Tongue (tissue), 3 donors: Measurements from ENCODE around the gene ZNF787. TPM values are rescaled to one million over a fixed set of nuclear protein-coding genes. Genes with fewer than 3 reads are reported as not detected.

Experiments
- DNase-seq: peaks from one replicate; pipeline ENCODE4 v3.0.0-alpha.2; 2015
- small RNA-seq: library from RNA; depleted of rRNA; stranded (forward); fragments of <200 nt; gene quantifications from one replicate; pipeline ENCODE3, GENCODE V24; 2014; ENCODE audit warnings: low replicate concordance
- total RNA-seq: library from RNA; depleted of rRNA; stranded (reverse); fragments of >200 nt; gene quantifications from one replicate; pipeline ENCODE4 v1.2.3, GENCODE V29; 2014

The ZNF787 gene
- total RNA-seq, 1 donor from 2014 or later: 21.8 TPM

GRCh38 chr19:56086671-56087430 is 34.2 kb downstream of the ZNF787 start:
- no peak for DNase-seq

DNA sequence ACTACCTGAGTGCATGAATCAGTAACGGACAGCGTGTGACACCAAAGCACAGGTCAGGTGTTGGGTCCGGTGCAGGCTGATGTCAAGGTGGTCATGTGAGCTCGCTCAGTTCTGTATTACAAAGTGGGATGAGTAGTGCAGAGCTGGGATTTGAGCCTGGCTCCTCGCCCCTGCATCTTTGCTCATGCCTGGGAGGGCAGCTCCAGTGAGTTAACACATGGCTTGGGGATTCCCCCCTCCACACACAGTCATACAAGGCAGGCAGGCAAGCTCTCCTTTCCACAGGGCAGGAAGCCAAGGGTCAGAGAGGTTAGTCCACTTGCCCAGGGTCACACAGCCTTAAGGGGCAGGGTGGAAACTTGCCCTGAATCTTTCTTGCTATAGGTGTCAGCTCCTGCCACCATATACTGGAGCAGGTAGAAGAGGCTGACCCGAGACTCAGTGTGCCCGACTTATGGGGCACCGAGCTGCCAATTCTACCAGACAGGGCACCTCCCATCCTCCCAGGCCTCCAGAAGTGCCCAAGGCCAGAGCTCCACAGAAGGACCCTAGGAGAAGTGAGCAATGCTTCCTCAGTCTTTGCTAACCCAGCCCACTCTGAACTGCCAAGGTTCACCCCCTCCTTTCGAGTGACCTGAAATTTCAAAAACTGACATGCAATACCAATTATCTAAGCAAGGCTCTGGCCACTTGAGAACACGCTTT is 35.4 kb downstream of the ZNF787 start:
- DNase-seq: no peak

DNA sequence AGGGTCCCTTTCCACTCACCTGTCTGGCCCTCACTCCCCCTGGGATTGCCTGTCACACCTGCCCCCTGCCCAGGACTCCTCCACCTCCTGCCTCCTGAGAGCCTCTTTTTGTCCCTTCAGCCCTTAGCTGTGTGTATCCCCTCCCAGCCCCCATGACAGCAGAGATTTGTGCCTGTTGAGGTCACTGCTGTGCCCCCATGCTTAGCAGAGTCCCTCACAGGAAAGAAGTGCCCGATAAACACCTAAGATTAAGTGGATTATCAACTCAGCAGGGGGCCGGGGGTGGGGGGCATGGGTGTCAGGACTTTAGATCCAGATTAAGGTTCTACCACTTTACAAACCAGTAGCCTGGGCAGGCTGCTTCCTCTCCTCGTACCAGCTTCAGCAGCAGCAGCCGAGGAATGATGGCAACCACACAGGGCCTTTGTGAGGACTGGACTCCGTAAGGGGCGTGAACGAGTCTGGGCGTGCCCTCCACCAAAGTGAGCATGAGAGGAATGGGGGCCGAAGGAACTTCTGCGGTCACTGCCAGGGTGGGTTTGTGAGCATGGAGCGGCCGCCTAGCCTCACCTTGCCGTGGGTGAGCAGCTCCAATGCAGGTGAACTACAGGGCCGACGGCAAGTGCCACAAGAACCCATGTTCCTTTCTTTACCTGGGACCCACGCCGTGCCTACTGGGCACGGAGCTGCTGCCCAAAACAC is 36.1 kb downstream of the ZNF787 start:
- no peak for DNase-seq

DNA sequence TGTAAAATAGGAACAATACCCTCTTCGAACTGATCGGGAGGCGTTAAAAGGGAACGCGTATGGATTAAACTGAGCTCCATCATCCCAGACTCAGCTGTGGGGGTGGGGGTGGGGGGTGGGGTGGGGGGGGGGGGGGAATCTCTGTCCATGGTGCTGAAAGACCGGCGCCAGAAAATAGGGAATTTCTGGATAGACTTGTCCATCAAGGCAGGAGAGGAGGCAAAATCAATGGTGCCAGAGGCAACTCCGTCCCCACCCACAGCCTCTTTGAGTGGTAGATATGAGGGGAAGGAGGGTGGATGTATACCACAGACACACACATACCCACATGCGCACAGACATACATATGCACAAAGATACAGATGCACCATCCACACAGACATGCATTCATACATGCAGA is 37.4 kb downstream of the ZNF787 start:
- DNase-seq: no peak

DNA sequence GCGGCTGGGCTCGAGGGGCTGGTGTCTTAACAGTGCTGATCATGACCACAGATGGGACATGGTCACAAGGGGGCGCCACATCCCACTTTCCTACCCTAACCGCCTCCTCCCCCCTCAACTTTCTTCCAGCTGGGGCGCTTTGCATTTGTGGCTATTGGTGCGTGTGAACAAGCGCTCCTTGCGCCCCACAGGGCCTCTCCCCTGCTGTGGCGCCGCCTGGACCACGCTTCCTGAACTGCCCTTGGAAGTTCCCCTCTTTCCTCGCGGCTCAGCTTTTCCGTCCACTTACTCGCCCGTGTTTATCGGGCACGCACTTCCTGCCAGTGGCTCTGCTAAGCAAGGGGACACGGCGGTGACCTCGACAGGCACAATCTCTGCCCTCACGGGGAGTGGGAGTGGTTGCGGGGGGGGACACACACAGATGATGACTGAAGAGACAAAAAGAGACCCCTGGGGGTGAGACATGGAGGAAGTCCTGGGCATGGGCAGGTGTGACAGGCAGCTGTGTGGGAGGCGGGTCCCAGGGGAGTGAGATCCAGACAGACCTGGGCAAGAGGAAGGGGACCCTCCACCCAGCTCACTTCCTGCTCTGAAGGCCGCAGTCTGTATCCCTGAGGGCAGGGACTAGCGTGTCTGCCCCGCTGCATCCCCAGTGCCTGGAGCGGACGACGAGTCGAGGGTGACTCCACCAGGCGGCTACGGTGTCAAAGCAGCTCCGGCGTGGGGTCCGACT is 40.3 kb downstream of the ZNF787 start:
- DNase-seq: peak; percentile 76

- no peak for DNase-seq
Measured at GRCh38 chr19:56079609-56080008, 41.5 kb downstream of the ZNF787 start.

- DNase-seq: peak; percentile 80
Measured at GRCh38 chr19:56076498-56076897, 44.6 kb downstream of the ZNF787 start.

GRCh38 chr19:56071151-56071550 is 49.9 kb downstream of the ZNF787 start:
- DNase-seq: no peak

- DNase-seq: no peak
Measured at GRCh38 chr19:56069642-56070041, 51.5 kb downstream of the ZNF787 start.

DNA sequence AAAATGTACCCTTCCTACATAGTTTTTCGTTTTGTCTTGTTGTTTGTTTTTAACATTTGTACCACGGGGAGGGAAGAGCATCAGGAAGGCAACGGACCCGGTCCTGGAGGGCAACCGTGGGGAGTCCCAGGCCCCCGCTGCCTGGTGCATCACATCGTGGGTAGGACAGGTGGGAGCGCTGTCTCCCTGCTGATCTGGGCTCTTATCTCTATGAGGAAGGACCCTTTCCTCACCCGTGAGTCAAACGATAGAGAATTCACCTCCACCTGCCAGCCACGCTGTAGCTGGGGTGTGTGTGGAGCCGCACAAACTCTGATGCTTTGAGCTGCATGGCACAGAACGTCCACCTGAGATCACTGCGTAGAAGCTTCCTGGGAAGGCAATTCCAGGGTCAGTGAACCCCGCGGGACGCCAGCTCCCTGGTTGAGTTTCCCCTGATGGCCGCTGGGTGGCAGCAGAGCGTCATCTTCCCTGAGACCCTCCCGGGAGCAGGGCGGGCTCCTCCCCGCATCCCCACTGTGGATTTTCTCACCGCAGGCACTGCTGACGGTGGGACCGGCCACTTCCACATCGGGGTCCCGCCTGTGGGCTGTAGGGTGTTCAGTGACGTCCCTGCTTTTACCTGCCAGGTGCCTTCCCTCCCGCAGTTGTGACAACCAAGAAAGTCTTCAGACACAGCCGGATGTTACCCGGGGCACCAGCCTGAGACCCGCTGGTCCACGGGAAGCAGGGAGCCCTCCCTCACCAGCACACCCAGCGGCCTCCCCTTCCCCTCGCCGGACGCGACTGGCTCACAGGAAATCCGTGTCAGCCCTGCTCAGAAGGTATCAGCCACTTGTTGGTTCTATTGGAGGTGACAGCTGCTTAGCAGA is 54.7 kb downstream of the ZNF787 start:
- DNase-seq: peak; percentile 75

- no peak for DNase-seq
Measured at GRCh38 chr19:56053596-56053995, 67.5 kb downstream of the ZNF787 start.

Small RNA genes lying within 50 kb of the gene (small RNA-seq; reads per million reads assigned to genes)
- gene AC024580.2 (not detected), gene RF00019 (not detected)

Other genes starting within 250 kb of the ZNF787 start
- not detected for gene NLRP13, start 189.0 kb downstream of the ZNF787 start, total RNA-seq
- gene NLRP8, start 173.5 kb downstream of the ZNF787 start, total RNA-seq: not detected
- not detected for gene NLRP5, start 134.5 kb downstream of the ZNF787 start, total RNA-seq
- 8.0 TPM for gene ZNF444, start 20.0 kb upstream of the ZNF787 start, total RNA-seq
- not detected for gene GALP, start 54.7 kb upstream of the ZNF787 start, total RNA-seq
- not detected for gene ZSCAN5B, start 76.5 kb upstream of the ZNF787 start, total RNA-seq
- not detected for gene ZSCAN5C, start 81.0 kb upstream of the ZNF787 start, total RNA-seq
- not detected for gene EDDM13, start 151.5 kb upstream of the ZNF787 start, total RNA-seq
- gene ZSCAN5A, start 193.5 kb upstream of the ZNF787 start, total RNA-seq: 1.8 TPM